Caco-2 (cell line): ENCODE measurements around the gene COL4A2. TPM values are rescaled to one million over a fixed set of nuclear protein-coding genes. Genes with fewer than 3 reads are reported as not detected.

Experiments used
- BruUV-seq: library from RNA; stranded (reverse); fragments of 400-500 nt; replicated peaks from 2 replicates; lab custom pipeline; 2021; lab: Mats Ljungman, UMichigan
- CTCF ChIA-PET: fragments of 300-600 bp; sonication (Branson Sonifier 250); formaldehyde crosslinking; loops from one replicate; lab custom pipeline; 2022; ENCODE audit warnings: antibody characterized with exemption; lab: Charles Lee
- POLR2A ChIA-PET: fragments of 300-600 bp; sonication (Branson Sonifier 250); formaldehyde crosslinking; loops from one replicate; lab custom pipeline; 2022; ENCODE audit warnings: antibody characterized with exemption; lab: Charles Lee
- DNase-seq, 2 experiments: peaks; one replicate each; pipeline versions ENCODE4 v3.0.0 to v3.0.0-alpha.2; 2020 to 2022
- H3K27me3 ChIP-seq: replicated peaks from 2 replicates; pipeline ENCODE4 v1.6.0; 2011; ENCODE audit warnings: low read length; ENCODE audit not compliant: control insufficient read depth, insufficient read depth
- H3K36me3 ChIP-seq: 2 replicates; pipeline ENCODE4 v1.5.1; 2011; ENCODE audit warnings: low read length; ENCODE audit not compliant: control insufficient read depth, insufficient read depth
- H3K4me1 ChIP-seq: fragments of 250-450 bp; sonication (Bioruptor Pico); 2 replicates; pipeline ENCODE4 v1.5.1; 2020; ENCODE audit warnings: mild to moderate bottlenecking
- H3K4me3 ChIP-seq: 2 replicates; pipeline ENCODE4 v1.5.1; 2011; ENCODE audit warnings: low read depth, mild to moderate bottlenecking, control low read depth, low read length
- H3K9me3 ChIP-seq: fragments of 250-450 bp; sonication (Bioruptor Pico); 2 replicates; pipeline ENCODE4 v1.5.1; 2020; ENCODE audit warnings: mild to moderate bottlenecking, moderate library complexity
- H3K27ac Mint-ChIP-seq: one replicate; pipeline ENCODE4 v1.8.0; 2022; ENCODE audit warnings: mixed read lengths; ENCODE audit not compliant: unreplicated experiment
- H3K27me3 Mint-ChIP-seq: one replicate; pipeline ENCODE4 v1.8.0; 2022; ENCODE audit warnings: mixed read lengths; ENCODE audit not compliant: insufficient read depth, unreplicated experiment
- H3K36me3 Mint-ChIP-seq: one replicate; pipeline ENCODE4 v1.8.0; 2022; ENCODE audit warnings: mild to moderate bottlenecking, mixed read lengths; ENCODE audit not compliant: insufficient read depth, unreplicated experiment
- H3K4me1 Mint-ChIP-seq: one replicate; pipeline ENCODE4 v1.8.0; 2022; ENCODE audit warnings: low read depth, mixed read lengths; ENCODE audit not compliant: unreplicated experiment
- H3K4me3 Mint-ChIP-seq: one replicate; pipeline ENCODE4 v1.8.0; 2022; ENCODE audit warnings: mild to moderate bottlenecking, moderate library complexity, mixed read lengths; ENCODE audit not compliant: unreplicated experiment
- H3K9me3 Mint-ChIP-seq: one replicate; pipeline ENCODE4 v1.8.0; 2022; ENCODE audit warnings: mixed read lengths; ENCODE audit not compliant: unreplicated experiment
- CTCF ChIP-seq, 2 experiments: fragments of 200-600 bp in 1 of 2; IDR thresholded peaks; 1 replicate in 1 of 2; 2 replicates in 1 of 2; pipeline versions ENCODE4 v1.5.1 to v1.8.0; 2011 to 2022; ENCODE audit warnings: antibody characterized with exemption in 1 of 2, control low read depth in 1 of 2, inconsistent platforms in 1 of 2, low read depth in 1 of 2, low read length in 1 of 2, mild to moderate bottlenecking in 1 of 2, moderate library complexity in 1 of 2; ENCODE audit not compliant: insufficient read depth in 1 of 2, severe bottlenecking in 1 of 2, unreplicated experiment in 1 of 2
- intact Hi-C: fragments of 100-400 bp; cut with micrococcal nuclease; formaldehyde crosslinking; loops from one replicate; pipeline ENCODE4 v1.10.0; 2022; ENCODE audit not compliant: unreplicated experiment
- total RNA-seq: library from RNA; stranded (reverse); gene quantifications from 2 replicates; pipeline ENCODE4 v1.2.3, GENCODE V29; 2022

COL4A2 gene
- total RNA-seq, 1 experiment from 2014 or later = 19.2 TPM

GRCh38 chr13:110354123-110354627, 47.1 kb downstream of the COL4A2 start:
- Histone ChIP-seq H3K36me3 (no peaks in the 10 kb centered on the region), H3K4me3 (no peak overlapping the region), H3K4me1 (peaks cover 17% of the 10 kb centered on the region), H3K9me3 (no peaks in the 10 kb centered on the region), H3K27me3 (no peaks in the 10 kb centered on the region)
- peaks cover 44% of the 10 kb centered on the region for H3K4me1 Mint-ChIP-seq
- H3K36me3 Mint-ChIP-seq = peaks cover 6% of the 10 kb centered on the region
- DNase-seq = no peak
- H3K27ac Mint-ChIP-seq = peak overlapping the region; percentile 38
- no TSS peak for BruUV-seq
- ChIA-PET POLR2A (interaction anchor here (0.6 kb wide), 1 partner anchor 1284 kb away, joined by 4 read pairs; no protein-coding TSS in a partner anchor), CTCF (interaction anchor here (0.6 kb wide), 1 partner anchor 15 kb away, joined by 3 read pairs; no protein-coding TSS in a partner anchor)
- intact Hi-C loops = no loop called here
- no peaks in the 10 kb centered on the region for H3K27me3 Mint-ChIP-seq
- no peak overlapping the region for H3K4me3 Mint-ChIP-seq
- no peaks in the 10 kb centered on the region for H3K9me3 Mint-ChIP-seq
- TF ChIP-seq CTCF (IDR thresholded peaks at IDR 0.05; ENCODE audit: insufficient read depth in 1 of 2, low read depth in 1 of 2, low read length in 1 of 2, severe bottlenecking in 1 of 2, unreplicated experiment in 1 of 2) = no peak

- Histone ChIP-seq H3K27me3 (no peaks in the 10 kb centered on the region), H3K4me1 (peaks cover 17% of the 10 kb centered on the region), H3K9me3 (no peaks in the 10 kb centered on the region), H3K4me3 (no peak overlapping the region), H3K36me3 (no peaks in the 10 kb centered on the region)
- POLR2A ChIA-PET = no interaction called here
- Mint-ChIP-seq H3K36me3 (peaks cover 6% of the 10 kb centered on the region), H3K4me1 (peaks cover 44% of the 10 kb centered on the region), H3K9me3 (no peaks in the 10 kb centered on the region), H3K27ac (peak overlapping the region; percentile 38), H3K4me3 (no peak overlapping the region), H3K27me3 (no peaks in the 10 kb centered on the region)
- intact Hi-C loops = no loop called here
- no peak for DNase-seq
- no peak for TF ChIP-seq CTCF (IDR thresholded peaks at IDR 0.05; ENCODE audit: insufficient read depth in 1 of 2, low read depth in 1 of 2, low read length in 1 of 2, severe bottlenecking in 1 of 2, unreplicated experiment in 1 of 2)
- no TSS peak for BruUV-seq
- CTCF ChIA-PET = interaction anchor here (0.6 kb wide), 1 partner anchor 15 kb away, joined by 3 read pairs; no protein-coding TSS in a partner anchor
Measured at GRCh38 chr13:110354715-110355473, 47.8 kb downstream of the COL4A2 start.

GRCh38 chr13:110356362-110356761, 49.3 kb downstream of the COL4A2 start:
- no peak overlapping the region for H3K4me3 Mint-ChIP-seq
- H3K36me3 Mint-ChIP-seq = peaks cover 6% of the 10 kb centered on the region
- peaks cover 35% of the 10 kb centered on the region for H3K4me1 Mint-ChIP-seq
- DNase-seq = no peak
- H3K27me3 Mint-ChIP-seq = no peaks in the 10 kb centered on the region
- no TSS peak for BruUV-seq
- H3K27ac Mint-ChIP-seq = no peak overlapping the region
- ChIA-PET POLR2A (no interaction called here), CTCF (no interaction called here)
- H3K9me3 ChIP-seq = no peaks in the 10 kb centered on the region
- H3K4me1 ChIP-seq = peaks cover 23% of the 10 kb centered on the region
- no peak overlapping the region for H3K4me3 ChIP-seq
- TF ChIP-seq CTCF (IDR thresholded peaks at IDR 0.05; ENCODE audit: insufficient read depth in 1 of 2, low read depth in 1 of 2, low read length in 1 of 2, severe bottlenecking in 1 of 2, unreplicated experiment in 1 of 2) = no peak
- intact Hi-C loops = no loop called here
- H3K27me3 ChIP-seq = no peaks in the 10 kb centered on the region
- H3K9me3 Mint-ChIP-seq = no peaks in the 10 kb centered on the region
- H3K36me3 ChIP-seq = no peaks in the 10 kb centered on the region
